NOMO-1 treated with DMSO at 0.1 percent for 48 hours (cell line): Measurements from ENCODE around the gene CBLN1.

ENCODE experiments used
- DNase-seq: peaks from one replicate; lab custom pipeline; 2025; ENCODE audit not compliant: unreplicated experiment; lab: John Stamatoyannopoulos, UW

The CBLN1 gene

DNA sequence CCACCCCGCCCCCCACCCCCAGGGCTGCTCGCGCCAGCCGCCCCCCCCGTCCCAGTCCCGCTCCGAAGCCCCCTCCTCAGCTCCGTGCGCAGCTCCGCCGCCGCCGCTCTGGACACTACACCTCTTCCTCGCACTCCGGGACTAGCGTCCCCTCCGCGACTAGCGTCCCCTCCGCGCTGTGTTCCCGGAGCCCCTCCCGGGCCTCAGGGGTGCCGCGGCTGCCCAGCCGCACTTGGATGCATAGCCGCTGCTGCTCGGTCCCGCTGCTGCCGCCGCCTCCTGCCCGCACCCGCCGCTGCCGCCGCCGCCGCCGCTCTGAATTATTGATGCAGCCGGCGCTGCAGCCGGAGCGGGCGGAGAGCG is at the start of gene CBLN1:
CBLN1 (minus strand) TSS at position 359 of the 363 bp plus-strand sequence. CDS start 373 bp downstream, outside the sequence.
- no peak for DNase-seq

- peak; percentile 34 for DNase-seq
These were observed 49.0 kb upstream of the CBLN1 start for GRCh38 chr16:49330562-49331201.

DNA sequence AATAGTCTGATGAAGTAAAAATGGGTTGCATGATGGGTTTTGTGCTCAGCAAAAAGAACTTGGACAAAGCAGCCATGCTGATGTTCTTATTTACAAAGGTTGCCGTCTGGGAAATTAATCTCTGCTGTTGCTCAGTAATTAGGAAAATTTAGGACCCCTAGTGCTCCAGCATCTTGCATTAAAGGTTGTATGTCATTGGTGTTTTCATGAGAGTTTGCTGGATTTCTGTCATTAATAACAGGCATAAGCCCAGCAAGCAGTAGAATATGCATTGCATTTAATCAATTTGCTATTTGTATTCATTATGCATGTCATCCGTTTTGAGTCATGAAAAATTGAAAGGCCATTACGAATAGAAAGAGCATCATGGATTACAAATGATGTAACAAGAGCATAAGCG is 46.7 kb upstream of the CBLN1 start:
- no peak for DNase-seq

DNA sequence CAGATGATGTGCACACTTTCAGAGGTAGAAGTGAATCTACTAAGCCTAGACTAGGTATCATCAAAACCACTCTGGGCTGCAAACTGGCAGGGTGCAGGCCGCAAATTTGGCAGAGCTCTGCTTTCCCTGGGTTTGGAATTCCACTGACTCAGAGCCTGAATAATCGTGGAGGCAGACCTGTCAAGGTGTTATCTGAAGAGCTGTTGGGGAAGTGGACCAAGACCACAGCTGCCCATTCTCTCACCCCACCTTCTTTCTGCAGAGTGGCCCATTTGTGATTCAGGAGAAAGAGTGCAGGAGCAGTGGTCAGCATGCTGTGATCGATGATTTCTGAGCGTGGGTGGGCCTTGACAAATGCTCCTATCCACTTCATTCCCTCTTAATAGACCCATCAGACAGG is 45.8 kb upstream of the CBLN1 start:
- DNase-seq: no peak

GRCh38 chr16:49324703-49325102 is 43.1 kb upstream of the CBLN1 start:
- no peak for DNase-seq

DNA sequence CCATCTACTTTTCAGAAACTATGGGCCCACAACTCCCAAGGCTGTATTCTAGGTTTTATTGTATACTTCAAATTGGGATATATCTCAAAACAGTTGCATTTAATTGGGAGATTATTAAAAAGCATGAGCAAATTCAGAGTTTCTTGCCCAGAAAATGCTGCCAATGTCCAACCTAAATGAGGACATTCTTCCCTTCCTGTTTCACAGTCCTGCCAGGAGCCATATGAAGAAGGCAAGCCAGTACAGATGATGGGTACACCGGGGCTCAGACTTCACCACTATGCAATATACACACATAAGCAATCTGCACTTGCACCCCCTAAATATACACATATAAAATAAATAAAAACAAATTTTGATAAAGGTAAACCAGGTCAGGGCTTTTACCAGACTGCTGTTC is 34.0 kb upstream of the CBLN1 start:
- no peak for DNase-seq

DNA sequence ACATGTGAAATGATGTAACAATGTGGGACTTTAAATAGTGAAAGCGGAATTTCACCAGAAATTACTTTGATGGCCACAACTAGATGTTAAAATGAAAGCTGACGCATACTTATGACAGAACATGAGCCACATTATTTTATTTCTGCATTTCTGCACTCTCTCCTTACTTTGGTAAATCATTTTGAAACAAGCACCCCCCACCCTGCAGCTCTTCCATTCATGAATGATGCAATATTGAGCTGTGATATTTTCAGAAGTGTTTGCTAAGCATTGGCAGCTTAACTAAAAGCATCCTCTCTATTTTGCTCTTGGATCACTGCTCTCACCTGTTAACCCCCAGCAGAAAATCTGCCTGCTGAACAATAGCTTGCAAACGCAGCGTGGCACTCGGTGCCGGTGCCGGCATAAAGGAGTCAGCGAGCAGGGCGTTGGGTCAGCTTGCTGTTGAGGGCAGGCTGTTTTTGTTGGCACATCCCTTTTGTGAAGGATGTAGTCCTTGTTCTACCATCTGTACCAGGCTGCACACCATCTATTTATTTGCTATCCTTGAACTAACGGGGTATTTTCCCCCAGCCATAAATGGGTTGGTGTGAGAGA is 30.8 kb upstream of the CBLN1 start:
- no peak for DNase-seq

DNA sequence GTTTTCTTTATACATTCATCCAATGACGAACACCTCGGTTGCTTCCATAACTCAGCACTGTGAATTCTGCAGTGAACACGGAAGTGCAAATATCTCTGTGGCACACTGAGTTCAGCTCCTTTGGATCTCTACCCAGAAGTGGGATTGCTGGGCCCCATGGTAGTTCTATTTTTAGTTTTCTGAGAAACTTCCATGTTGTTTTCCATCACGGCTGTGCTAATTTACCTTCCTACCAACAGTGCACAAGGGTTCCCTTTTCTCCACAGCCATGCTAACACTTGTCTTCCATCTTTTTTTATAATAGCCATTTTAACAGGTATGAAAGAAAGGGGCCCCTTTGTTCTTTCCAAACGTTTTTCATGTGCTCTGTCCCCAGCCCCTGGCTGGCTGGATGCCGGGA is 30.2 kb upstream of the CBLN1 start:
- DNase-seq: no peak

DNA sequence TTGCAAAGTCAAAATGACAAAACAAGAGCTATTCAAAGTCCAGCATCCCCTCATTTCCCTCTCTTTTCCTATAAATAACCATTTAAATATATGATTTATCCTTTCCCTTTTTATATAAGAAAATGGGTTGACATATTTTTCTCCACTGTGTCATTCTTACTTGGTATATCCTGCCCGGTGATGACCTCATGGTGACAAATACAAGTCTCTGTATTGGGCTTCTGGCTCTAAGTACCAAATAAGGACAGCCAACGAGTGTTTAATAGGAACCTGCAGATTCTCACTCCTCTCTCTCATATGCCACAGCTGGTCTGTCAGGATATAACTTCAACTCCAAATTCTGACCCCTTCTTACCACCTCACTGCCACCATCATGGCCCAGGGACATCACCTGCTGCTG is 25.5 kb upstream of the CBLN1 start:
- DNase-seq: no peak

DNA sequence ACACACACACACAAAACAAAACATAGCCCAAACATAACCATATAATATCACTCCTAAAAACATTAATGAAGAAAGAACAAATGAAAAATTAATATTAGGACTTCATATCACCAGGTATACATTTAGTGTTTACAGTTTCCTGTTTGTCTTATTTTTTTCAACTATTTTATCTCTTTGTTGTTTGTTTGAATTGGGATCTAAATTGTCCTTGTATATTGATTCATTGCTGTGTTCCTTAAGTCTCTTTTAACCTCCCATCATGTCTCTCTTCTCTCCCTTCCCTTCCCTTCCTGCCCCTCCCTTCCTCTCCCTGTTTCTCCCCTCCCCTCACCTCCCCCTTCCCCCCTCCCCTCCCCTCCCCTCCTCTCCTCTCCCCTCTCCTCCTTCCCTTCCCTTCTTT is 23.8 kb upstream of the CBLN1 start:
- DNase-seq: no peak

DNA sequence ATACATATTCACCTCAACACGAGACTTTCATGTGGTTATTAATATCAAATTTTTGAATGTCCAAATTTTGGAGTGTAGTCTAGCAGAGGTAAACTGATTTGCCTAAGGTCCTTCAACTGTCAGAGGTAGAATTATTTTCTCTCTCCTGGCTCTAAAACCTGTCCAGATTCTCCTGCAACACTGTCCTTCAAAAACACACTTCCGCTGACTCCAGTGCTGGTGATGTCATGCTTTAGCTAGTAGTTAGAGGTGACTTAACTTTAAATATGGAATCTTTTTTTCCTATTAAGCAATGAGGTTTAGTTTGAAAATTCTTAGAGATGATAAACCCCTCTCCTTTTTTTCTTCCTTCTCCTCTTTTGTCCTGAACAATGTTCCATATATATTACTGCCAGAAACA is 10.8 kb upstream of the CBLN1 start:
- no peak for DNase-seq

GRCh38 chr16:49287572-49287971 is 5.9 kb upstream of the CBLN1 start:
- DNase-seq: no peak

DNA sequence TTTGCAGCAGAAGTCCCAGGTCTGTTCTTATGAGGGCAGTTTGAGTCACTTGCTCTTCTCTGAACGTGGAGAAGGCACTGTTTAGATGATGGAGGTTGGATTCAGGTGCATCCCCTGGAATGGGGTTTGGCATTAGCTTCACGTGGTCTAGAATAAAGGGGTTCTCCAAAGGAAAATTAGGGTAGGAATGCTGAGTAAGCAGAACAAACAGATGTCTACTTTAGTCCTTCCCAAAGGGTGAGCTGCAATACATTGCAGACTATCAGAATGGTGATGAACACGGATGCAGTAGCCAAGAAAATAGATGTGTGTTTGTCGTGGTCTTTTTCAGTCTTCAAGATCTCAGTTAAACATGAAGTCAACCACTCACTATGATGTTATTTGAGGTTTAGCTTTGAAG is 3.3 kb upstream of the CBLN1 start:
- no peak for DNase-seq

DNA sequence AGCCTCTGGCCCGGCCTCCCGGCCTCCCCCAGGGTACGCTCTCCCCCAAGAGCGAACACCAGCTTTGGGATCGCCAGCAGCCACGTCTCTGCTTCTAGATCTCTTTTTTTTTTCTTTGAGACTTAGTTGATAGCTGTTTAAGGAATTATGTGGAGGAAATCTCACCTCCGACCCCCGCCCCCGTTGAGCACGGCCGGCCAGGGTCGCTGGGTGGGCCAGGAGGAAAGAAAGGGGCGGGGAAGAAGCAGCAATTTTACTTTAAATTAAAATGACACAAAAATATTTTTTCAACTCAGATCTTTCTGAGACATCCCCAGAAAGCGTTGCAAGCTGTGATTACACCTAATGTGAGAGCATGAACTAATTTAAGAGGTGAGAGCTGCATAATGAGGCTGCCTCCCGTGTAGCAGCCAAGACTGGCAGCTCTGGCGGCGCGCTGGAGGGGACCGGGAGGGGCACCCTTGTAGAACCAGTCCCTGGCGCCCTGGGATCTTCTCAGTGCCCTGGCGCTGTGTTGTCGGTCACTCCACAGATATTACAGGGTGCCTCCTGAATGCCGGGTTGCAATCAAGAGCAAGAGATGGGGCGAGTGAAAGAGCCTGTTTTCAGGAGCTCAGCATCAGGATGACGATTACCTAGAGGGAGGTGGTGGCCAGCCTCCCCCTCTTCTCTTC is 1.9 kb upstream of the CBLN1 start:
- no peak for DNase-seq

- DNase-seq: no peak
These were observed 1.2 kb upstream of the CBLN1 start for GRCh38 chr16:49282690-49283375.

GRCh38 chr16:49281843-49282642 is 405 bp upstream of the CBLN1 start:
- DNase-seq: peak; percentile 86

DNA sequence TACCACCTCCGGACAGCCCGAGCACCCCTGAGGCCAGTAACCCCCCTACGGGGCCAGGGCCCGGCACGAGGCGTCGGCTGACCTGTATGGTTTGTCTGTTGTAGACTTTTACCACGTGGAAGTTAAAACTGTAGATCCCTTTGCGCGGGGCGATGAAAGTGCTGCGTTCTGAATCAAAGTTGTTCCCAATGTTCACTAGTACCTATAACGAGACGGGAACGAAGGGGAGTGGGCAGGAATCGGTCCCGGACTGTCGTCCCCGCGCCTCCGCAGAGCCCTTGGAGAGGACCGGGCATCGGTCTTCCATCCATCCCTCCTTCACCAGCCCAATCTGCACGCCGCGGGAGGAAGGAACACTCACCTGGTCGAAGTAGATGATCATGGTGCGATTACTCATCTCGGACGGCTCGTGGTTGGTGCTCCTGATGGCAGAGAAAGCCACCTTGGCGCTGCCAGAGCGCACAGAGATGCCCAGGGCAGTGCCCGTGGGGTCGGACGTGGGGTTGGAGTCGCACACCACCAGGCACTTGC is 732 bp downstream of the CBLN1 start:
- DNase-seq: no peak

DNA sequence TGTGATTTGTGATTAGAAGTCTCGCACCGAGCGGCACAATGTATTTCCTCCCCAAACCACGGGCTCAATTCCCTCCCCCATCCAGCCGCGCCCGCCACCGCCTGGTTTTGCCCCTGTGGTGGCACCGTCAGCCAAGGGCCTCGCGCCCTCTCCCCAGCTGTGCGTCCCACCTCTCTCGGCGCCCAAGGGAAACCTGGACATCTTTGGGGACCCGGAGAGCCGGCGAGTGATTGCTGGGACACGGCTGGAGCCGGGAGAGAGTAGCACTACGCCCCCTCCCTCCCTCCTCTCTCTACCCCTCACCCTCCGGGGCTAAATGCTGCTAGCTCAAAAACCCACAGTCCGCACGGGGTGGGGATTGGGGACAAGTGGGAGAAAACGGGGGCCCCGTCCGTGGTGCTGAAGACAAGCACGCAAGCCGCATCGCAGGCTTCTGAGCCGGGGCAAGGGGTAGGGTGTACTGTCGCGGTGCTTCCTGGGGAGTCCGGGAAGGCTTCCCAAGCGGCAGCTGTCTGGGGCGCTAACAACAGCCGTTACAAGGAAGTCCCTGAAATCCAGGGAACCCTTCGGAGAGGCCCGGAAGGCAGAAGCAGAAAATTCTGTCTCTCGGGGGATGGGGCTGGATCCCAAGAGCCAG is 1.4 kb downstream of the CBLN1 start:
- DNase-seq: no peak

GRCh38 chr16:49278944-49279725 is 2.5 kb downstream of the CBLN1 start:
- no peak for DNase-seq

DNA sequence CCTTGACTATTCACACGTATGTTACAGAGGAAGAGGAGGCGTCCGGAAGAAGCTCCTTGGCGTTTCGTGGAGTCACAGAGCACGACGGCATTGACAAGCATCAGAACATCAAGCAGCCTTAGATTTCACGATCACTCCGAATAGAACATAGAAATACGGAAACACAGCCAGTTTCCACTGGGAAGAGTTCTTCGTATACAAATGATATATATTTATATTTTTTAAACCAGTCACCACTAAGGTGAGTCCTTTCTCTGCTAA is 3.1 kb downstream of the CBLN1 start:
- DNase-seq: no peak
